ENCODE measurements around the gene DHX9.

GRCh38 chr1:182860658-182861057 lies 21.5 kb downstream of the DHX9 start:
- TF ChIP-seq POLR2A (IDR thresholded peaks at IDR 0.05; ENCODE audit: low read depth, low read length): no peak
- TF ChIP-seq POLR2AphosphoS5 (IDR thresholded peaks at IDR 0.05; ENCODE audit: low read depth, low read length): no peak
